Measurements from ENCODE around the gene NTMT1.

- TF ChIP-seq POLR2A (IDR thresholded peaks at IDR 0.05; ENCODE audit: low read length), result no peak
- no peak for TF ChIP-seq GATA1 (IDR thresholded peaks at IDR 0.05; ENCODE audit: low read depth, low read length)
Measured at GRCh38 chr9:129586245-129586644, 39.7 kb upstream of the NTMT1 start.

All from erythroblast (primary cell).